Myocyte (in vitro differentiated cells): Measurements from ENCODE around the gene NPR2. TPM values are rescaled to one million over a fixed set of nuclear protein-coding genes. Genes with fewer than 3 reads are reported as not detected.

ENCODE experiments used
- DNase-seq: peaks from one replicate; pipeline ENCODE4 v3.0.0-alpha.2; 2012; ENCODE audit warnings: low read depth
- total RNA-seq: library from RNA; depleted of rRNA; stranded (reverse); fragments of >200 nt; gene quantifications from 2 replicates; pipeline ENCODE4 v1.2.3, GENCODE V29; 2014

NPR2 gene
- total RNA-seq, 1 donor from 2014 or later = 8.2 TPM

DNA sequence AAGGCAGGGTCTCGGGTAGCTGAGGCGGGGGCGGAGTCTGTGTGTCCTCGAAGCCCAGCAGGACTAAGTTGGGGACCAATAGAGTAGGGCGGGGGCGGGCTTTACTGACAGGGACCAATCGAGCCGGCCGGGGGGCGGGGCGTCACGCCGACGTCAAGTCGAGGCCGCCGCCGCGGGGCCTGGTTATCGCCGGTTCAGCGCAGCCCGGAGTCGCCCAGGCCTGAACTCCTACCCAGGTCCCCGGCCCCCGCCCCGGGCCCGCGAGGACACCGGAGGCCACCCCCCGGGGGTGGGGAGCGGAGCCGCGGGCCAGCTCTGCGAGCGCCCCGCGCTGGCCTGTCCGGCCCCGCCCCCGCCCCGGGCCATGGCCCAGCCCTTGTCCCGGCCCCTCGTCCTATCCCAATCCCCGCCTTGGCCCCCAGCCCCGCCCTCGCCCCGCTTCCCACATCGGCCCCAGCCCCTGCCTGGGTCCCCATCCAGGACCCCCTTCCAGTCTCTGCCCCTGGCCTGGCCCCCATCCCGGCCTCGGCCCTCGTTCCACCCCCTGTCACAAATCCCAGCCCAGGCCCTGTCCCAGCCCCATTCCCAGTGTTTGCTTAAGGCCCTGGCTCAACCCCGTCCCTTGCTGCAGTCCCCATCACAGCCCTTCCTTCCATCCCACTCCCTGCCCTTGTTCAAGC, 37.8 kb downstream of the NPR2 start, which contains the start of gene TMEM8B:
TMEM8B (plus strand) TSS at position 145 of the 680 bp plus-strand sequence; CDS start at position 365, 220 bp downstream.
- peak; percentile 94 for DNase-seq

DNA sequence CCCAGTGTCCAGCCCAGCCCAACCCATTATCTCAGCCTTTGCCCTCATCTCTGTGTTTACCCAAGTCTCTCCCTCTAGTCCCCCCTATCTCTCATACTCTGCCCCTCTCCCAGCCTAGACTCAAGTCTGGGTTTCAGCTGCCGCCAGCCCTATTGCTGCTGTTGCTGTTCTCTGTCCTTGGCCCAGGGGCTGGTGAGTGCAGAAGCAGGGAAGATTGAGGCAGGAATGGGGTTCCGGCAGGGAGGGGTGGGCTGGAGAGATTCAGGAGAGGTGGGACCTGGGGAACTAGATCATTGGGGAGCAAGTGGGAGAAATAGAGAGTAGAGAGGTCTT, 38.3 kb downstream of the NPR2 start:
- DNase-seq = no peak

DNA sequence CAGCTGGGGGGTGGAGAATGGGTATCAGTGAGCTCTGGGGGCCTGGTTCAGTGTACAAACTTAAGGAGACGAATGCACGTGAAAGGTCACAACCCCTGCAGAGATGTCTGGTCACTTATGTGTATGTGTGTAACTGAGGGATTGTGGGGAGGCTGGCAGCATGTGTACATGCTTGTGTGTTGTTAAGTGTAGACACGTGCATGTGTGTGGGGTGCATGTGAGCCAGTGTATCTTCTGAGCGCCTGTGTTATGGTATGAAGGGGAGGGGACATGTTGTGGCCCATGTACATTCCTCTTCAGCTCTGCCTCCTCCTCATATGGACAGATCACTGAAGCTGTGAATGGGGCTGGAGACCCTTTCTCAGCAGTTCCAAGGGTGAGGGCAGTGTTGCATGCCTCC, 39.6 kb downstream of the NPR2 start:
- DNase-seq = no peak

DNA sequence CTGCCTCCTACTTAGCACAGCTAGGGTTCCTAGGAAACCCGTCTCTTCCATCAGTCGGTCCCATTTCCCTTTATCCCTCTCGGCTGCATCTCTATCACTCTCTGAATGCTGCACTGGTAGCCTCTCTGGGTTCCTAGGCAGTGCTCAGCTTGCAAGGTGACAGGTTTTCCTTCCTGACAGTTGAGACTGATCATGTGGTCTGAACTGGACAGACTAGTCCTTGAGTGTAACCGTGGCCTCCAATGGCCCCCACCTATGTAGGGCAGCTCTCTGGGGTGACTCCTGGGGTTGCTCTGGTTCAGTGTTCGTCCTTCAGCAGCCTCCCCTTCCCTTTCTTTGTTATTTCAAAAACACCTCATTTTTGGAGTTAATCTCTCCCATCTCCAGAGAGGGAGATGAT, 41.4 kb downstream of the NPR2 start:
- no peak for DNase-seq

DNA sequence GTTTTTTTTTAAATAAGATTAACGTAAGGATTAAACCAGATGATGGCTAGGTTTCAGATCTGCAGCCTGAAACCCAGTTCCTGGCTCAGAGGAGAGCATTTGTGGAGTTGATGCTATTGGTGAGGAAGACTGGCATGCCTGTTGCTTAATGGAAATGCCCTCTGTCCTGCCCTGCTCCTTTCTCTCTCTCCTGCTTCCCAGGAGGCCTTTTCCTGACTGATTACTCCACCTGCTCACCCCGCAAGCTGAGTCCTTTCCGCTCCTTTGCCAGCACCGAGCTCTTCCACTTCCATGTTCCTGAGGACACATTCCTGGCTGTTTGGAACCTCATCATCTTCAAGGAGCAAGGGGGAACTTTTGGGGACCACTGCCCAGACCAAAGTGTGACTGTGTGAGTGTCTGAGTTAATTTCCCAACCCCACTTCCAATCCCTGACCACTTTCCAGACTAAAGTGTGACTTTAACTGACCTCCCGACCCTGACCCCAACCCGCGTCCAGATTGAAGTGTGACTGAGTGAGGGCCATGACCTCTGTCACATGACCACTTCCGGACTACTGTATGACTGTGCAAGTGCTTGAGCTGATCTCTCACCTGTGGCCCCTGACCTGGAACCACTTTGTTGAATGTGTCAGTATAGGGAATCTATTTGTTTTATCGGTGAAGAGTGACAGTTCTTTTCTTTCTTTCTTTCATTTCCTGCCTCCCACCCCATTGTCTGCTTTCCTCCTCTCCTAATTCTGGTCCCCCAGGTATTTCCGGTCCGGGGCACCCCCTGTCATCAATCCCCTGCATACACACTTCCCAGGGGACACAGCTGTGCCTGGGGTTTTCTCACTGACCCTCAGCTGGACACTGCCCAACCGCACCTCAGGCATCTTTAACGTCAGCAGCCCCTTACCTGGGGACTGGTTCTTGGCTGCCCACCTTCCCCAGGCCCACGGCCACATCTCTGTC, 43.1 kb downstream of the NPR2 start:
- no peak for DNase-seq

DNA sequence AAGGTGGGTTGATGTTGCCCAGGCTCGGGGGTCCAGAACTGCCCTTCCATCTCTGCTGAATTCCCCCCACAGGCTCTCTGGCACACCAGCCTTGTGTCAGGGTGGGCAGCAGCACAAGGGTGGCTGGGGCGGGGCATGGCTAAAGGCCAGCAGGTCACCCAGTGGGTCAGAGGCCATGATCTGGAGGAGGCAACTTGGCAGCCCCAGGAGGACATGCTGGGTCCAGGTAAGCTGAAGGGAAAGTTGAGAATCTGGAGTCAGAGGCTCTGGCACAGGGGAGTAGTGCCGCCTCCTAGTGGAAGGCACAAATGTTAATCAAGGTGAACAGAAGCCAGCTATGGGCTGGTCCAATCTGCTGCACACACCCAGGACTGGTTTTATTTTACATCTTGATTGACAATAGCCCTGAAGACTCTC, 43.8 kb downstream of the NPR2 start:
- DNase-seq = no peak

DNA sequence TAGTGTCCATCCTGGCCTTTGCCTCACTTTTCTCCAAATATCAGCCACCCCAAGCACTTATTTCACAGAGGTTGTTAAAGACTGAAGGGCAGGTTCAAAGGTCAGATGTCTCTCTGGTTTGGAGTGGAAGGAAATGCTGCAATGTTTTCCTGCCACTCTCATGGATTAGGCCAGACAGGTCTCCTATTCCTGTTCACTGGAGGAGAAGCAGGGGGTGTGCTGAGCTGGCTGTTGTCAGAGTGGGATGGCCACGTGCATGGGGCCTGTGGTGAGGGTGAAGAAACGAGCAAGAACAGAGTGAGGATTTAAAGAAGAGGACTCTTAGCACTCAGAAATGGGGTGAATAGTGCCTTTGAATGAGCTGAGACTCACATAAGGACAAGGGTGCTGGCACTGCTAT, 44.4 kb downstream of the NPR2 start:
- no peak for DNase-seq

DNA sequence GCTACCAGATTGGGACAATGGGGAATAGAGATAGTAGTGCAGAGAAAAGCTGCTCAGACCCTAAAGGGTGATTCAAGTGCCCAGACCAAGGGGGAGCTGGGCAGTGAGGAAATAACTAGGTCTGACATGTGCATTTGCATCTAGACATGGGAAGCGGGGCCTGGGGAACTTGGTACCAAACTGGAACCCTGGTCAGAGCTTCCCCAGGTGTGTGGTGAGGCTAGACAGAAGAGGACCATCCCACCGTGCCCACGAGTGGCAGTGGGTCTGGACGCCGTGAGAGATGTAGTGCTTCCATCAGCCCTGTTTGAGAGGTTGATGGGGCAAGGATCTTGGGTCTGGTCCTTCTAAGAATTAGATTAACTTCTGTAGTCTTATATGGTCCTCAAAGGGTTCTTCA, 45.2 kb downstream of the NPR2 start:
- DNase-seq = no peak

DNA sequence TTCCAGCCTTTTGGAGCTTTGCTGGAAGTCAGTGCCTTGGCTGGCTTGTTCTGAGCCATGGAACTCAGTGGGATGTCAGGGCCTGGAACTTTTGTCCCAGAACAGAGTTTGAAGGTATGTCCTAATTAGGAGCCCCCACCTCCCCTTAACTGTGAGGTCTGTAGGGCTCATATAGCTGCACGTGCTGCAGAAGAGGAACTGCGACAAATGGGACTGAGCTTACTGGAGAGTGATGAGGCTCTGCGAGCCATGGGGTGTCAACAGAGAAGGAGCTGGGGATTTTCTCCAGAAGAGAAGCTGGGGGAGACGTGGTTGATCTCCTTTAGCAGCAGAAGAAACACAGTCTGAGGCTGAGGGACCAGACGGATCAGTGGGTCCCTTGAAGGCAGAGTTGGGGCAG, 48.5 kb downstream of the NPR2 start:
- no peak for DNase-seq

DNA sequence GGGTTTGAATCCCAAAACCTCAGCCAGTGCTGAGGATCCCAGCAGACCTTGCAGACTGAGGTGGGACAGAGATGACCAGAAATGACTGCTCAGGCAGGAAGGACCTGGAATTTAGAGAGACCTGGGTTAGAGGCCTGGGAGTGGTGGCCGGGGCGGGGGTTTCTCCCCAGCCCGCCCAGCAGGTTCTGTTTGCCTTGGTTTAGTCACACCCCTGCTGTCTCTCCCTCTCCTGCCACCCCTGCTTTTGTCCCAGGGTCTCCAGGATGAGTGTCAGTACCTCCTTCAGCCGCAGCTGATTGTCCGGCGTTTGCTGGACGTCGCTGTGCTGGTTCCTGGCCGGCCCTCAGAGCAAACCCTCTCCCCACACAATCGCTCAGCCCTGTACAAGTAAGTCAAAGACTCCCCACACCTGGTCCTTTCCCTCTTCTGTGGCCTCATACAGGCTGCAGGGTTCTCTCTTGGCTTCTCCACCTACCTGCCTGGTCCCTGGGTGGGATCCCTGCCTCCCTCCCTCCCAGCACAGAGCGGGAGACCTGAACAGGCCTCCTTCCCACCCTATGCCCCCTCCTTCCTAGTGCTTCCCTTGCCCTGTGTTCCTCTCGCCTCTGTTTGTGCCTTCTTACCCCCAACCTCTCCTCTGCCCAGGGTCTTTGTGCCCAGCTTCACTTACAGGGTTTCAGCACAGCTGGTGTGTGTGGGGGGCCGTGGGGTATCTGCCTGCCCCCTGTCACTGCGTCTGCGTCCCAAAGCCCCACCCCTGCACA, 49.7 kb downstream of the NPR2 start:
- DNase-seq = no peak

DNA sequence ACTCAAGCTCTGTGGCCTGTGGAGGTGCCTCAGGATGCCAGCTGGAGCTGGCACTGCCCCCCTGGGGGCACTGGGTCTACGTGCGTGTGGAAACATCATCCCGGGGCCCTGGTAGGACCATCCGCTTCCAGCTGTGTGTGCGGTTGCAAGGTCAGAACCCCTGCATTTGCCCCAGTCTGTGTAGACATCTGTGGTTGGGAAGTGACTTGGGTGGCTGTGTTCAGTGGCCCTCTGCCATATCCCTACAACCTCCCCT, 50.2 kb downstream of the NPR2 start:
- no peak for DNase-seq

DNA sequence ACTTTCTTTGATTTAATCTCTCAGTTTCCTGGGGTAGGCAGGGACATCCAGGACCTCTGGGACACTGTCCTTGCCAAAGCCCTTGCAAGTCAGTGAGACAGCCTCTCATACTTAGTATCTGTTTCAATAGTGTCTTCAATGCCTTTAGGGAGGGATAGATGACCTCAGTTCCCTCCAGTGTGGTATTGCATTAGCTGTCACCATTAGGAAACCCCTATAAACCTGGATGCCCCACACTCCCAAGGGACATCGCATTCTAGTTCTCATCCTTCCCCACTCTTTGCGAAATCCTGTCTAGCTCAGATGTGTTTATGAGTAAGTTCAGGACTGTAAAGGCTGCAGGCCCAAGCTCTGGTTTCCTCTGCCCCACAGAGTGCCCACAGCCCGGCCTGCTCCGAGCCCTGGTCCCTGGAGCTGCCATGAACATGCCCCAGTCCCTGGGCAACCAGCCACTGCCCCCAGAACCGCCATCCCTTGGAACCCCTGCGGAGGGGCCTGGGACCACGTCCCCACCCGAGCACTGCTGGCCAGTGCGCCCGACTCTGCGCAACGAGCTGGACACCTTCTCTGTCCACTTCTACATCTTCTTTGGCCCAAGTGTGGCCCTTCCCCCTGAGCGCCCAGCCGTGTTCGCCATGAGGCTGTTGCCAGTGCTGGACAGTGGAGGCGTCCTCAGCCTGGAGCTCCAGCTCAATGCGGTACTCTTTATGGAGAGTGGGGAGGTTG, 50.8 kb downstream of the NPR2 start:
- no peak for DNase-seq

DNA sequence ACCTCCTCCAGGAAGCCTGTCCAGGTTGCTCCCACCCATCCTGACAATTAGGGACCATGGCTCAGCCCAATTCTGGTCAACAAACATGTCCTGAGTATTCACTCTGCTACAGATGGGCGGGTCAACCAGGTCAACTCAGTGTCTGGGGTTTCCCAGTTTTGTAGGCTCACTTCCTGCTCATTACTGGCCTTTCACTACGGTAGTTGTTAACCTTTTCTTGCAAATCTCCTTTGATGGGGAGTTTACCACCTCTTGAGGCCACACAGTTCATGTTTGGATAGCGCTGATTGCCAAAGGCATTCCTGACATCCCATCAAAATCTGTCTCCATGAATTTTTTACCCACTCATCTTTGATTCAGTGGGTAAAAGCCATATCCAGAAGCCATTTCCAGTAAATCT, 51.4 kb downstream of the NPR2 start:
- DNase-seq = no peak

DNA sequence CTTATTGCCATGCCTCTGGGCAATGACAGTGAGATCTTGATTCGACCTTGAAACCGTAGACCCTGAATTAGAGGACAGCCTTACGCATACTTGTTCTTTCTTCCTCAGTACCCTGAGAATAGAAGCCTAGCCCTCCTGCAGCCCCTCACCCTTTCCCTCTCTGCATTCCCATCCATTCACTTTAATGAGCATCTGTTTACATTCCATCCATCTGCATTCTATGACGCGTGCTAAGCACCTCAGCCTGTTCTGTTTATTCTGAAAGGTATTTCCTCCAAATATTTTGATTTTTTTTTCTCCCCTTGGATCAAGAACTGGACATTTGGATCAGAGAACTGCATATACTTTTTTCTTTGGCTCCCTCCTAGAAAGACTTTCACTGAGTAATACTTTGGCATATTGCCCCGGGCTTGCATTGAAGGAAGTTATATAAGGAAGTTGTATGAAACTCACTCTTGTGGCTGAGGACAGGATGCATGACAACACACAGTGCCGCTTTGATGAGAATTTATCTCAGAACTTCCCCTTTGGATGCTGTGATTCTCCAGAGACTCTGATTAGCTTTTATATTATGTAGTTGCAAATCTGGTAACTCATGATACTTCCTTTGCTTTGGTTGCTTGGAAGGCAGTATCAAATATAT, 53.4 kb downstream of the NPR2 start:
- DNase-seq = no peak

DNA sequence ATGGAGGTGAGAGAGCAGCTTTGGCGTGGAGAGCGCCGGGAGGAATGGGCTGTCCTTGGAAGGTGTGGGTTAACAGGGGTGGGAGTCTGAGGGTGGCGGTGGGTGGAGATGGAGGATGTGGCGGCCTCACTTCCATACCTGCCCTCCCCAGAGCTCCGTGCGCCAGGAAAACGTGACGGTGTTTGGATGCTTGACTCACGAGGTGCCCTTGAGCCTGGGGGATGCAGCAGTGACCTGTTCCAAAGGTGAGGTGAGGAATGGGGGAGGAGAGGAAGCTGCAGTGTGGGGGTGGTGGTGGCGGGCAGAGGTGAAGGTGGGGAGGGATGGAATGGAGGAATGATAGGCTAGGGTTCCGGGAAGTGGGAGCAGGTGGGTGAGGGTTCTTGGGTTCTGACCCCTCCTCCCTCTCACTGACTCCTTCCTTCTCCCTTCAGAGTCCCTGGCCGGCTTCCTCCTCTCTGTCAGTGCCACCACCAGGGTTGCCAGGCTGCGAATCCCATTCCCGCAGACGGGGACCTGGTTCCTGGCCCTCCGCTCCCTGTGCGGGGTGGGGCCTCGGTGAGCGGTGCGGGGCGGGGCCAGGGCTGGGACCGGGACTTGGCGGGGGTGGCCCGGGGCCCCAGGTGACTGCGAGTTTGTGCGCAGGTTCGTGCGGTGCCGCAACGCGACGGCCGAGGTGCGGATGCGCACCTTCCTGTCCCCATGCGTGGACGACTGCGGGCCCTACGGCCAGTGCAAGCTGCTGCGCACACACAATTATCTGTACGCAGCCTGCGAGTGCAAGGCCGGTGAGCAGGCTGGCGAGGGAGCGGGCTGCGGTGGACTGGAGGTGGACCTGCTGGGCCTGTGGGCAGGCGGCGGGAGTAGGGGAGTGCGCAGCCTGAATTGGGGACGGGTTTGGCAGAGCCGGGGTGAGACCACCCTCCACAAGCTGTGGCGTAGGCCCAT, 54.7 kb downstream of the NPR2 start:
- DNase-seq = no peak

DNA sequence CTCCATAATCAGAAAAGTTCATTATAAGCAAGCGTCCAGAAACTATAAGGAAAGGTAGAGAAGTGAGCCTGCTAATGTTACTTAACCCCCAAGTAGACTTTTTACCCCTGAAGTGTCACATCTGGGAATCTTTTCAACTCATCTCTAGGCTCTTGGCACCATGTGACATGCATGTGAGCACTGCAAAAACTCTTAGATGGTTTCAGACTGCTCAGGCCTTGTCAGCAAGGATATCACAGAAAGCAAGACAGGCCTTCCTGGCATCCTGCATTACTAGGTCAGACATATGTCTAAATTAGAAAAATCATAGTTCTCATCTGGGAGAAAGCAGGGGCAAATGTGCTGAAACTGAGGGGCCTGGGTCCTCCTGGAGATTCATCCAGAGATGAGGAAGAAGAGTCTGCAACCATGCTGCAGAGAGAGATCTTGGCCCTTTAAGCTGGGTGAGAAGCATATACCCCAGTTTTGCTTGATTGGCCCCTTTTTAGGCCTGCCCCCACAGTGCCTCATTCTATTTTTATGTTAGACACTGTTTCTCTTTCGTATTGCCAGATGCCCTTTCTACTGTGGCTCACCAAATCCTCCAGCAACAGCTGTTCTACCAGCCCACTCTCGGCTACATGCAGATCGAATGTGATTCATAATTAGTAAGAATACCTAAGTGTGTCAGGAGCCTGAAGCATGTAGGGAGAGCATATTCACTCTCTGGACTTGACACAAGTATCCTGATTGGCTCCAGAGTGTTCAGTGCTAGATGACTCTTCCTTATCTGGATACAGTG, 56.6 kb downstream of the NPR2 start:
- DNase-seq = peak; percentile 97

DNA sequence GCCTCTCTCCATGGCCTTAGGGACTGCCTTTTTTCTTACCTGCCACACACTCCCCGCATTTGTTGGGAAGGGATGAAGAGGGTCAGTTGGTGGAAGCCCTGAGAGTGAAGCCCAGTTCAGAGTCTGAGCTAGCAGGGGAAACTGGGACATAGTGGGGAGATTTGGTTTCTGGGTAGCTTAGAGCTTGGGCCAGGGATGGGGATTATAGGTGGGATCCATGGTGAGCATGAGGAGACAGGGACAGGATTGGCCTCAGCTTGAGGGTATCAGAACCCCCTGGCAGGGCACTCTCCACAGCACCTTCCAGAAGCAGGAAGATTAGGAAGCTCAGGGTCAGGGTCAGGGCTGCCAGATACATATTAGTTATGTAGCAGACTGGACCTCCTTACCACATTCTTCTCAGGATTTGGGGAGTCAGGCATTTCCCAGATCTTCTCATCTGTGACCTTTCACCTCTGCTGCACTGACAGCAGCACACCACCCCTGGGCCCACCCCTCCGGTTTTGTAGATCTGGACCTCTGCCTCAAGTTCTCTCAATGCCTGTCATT, 61.0 kb downstream of the NPR2 start:
- no peak for DNase-seq
